Sigmoid colon (tissue), 7 donors: ENCODE measurements around the gene RTRAF. TPM values are rescaled to one million over a fixed set of nuclear protein-coding genes. Genes with fewer than 3 reads are reported as not detected.
A peak's percentile ranks its signal among the peaks of the same experiment; 100 is the strongest.

ENCODE experiments used
- DNase-seq: peaks from one replicate; pipeline ENCODE4 v3.0.0-alpha.2; 2019
- H3K27ac ChIP-seq, 4 donors: fragments of 200-600 bp; sonication (generic); one replicate each; pipeline ENCODE4 v1.5.1; 2016 to 2019; ENCODE audit warnings: mild to moderate bottlenecking in 1 of 4
- H3K27me3 ChIP-seq, 3 donors: fragments of 200-600 bp; sonication (generic); one replicate each; pipeline ENCODE4 v1.5.1; 2019; ENCODE audit warnings: mild to moderate bottlenecking in 1 of 3
- H3K36me3 ChIP-seq, 4 donors: fragments of 200-600 bp; sonication (generic); one replicate each; pipeline ENCODE4 v1.5.1; 2016 to 2019
- H3K4me1 ChIP-seq, 4 donors: fragments of 200-600 bp; sonication (generic); one replicate each; pipeline ENCODE4 v1.5.1; 2017 to 2019
- H3K4me3 ChIP-seq, 4 donors: fragments of 200-600 bp; sonication (generic); one replicate each; pipeline ENCODE4 v1.5.1; 2017 to 2019; ENCODE audit warnings: mild to moderate bottlenecking in 2 of 4, moderate library complexity in 1 of 4
- H3K9me3 ChIP-seq, 4 donors: fragments of 200-600 bp in 3 of 4; sonication (generic) in 3 of 4; one replicate each; pipeline versions ENCODE4 v1.5.1 to v1.6.1; 2013 to 2019
- CTCF ChIP-seq, 4 experiments: fragments of 450-650 bp in 3 of 4; fragments of 200-600 bp in 1 of 4; IDR thresholded peaks; one replicate each; pipeline ENCODE4 v1.5.1; 2016 to 2019; ENCODE audit warnings: antibody characterized with exemption in 4 of 4, mild to moderate bottlenecking in 3 of 4, moderate library complexity in 2 of 4
- EP300 ChIP-seq, 4 donors: sonication (generic); formaldehyde crosslinking; IDR thresholded peaks; one replicate each; pipeline ENCODE4 v1.6.1; 2017; ENCODE audit warnings: antibody characterized with exemption in 4 of 4
- POLR2A ChIP-seq, 2 donors: fragments of 450-650 bp; IDR thresholded peaks; one replicate each; pipeline ENCODE4 v1.6.1; 2016; ENCODE audit warnings: antibody characterized with exemption in 2 of 2, mild to moderate bottlenecking in 2 of 2, moderate library complexity in 2 of 2
- POLR2AphosphoS5 ChIP-seq, 4 donors: sonication (generic); formaldehyde crosslinking; IDR thresholded peaks; one replicate each; pipeline ENCODE4 v1.6.1; 2017; ENCODE audit warnings: antibody characterized with exemption in 4 of 4
- WGBS, 2 donors: extraction: QIAGEN DNeasy Blood & Tissue Kit; methylation state at CpG; one replicate each; pipeline ENCODE4 v1.1.7; 2013; 5-methylcytosine and 5-hydroxymethylcytosine counted together
- intact Hi-C: fragments of 100-400 bp; cut with DNase I; formaldehyde crosslinking; loops from one replicate; pipeline ENCODE4 v1.15.1; 2023
- polyA plus RNA-seq, 3 donors: library from polyadenylated mRNA; stranded (reverse); fragments of 200-250 nt; gene quantifications; one replicate each; pipeline ENCODE4 v1.2.3, GENCODE V29; 2013
- total RNA-seq, 4 donors: library from RNA; depleted of rRNA; stranded (reverse); fragments of >200 nt; gene quantifications; one replicate each; pipeline ENCODE4 v1.1.0, GENCODE V29; 2016
- donor health status: healthy with polysubstance abuse.
- donor health status: Bipolar disorder and iron deficiency.
- donor health status: healthy.

RTRAF gene
- total and polyA plus RNA-seq, 7 donors: 33.5 to 152 (median 76.0) TPM

GRCh38 chr14:52048116-52048515 lies 58.8 kb downstream of the RTRAF start:
- Histone ChIP-seq H3K36me3 (no peaks in the 10 kb centered on the region), H3K9me3 (no peaks in the 10 kb centered on the region), H3K27ac (peak overlapping the region in 3 of 4 donors; percentile 0 to 85 (median 77)), H3K27me3 (no peaks in the 10 kb centered on the region), H3K4me1 (peaks cover 0 to 97% (median 93%) of the 10 kb centered on the region in 4 donors), H3K4me3 (no peak overlapping the region)
- 93 to 95% methylated on average over 10 of the region's 10 CpGs for WGBS, 2 donors
- TF ChIP-seq POLR2AphosphoS5 (IDR thresholded peaks at IDR 0.05) (peak in 1 of 4 donors; percentile 69), POLR2A (IDR thresholded peaks at IDR 0.05) (no peak), EP300 (IDR thresholded peaks at IDR 0.05) (peak in 1 of 4 donors; percentile 64)
- intact Hi-C loops: loop anchor here (5.0 kb wide), 1 partner anchor 79 kb away; no protein-coding TSS in a partner anchor
- no peak for DNase-seq

- 62 to 72% methylated on average over 3 of the region's 3 CpGs for WGBS, 2 donors
- intact Hi-C loops: loop anchor here (5.0 kb wide), 1 partner anchor 79 kb away; no protein-coding TSS in a partner anchor
- H3K4me1 ChIP-seq: peaks cover 0 to 97% (median 93%) of the 10 kb centered on the region in 4 donors
- H3K27ac ChIP-seq: peak overlapping the region; percentile 0 to 85 (median 68)
- TF ChIP-seq POLR2A (IDR thresholded peaks at IDR 0.05) (no peak), CTCF (IDR thresholded peaks at IDR 0.05) (no peak), EP300 (IDR thresholded peaks at IDR 0.05) (no peak), POLR2AphosphoS5 (IDR thresholded peaks at IDR 0.05) (no peak)
- peaks cover 0 to 4% (median 0%) of the 10 kb centered on the region in 4 donors for H3K36me3 ChIP-seq
- no peak overlapping the region for H3K4me3 ChIP-seq
- peak; percentile 75 for DNase-seq
- H3K9me3 ChIP-seq: no peaks in the 10 kb centered on the region
- no peaks in the 10 kb centered on the region for H3K27me3 ChIP-seq
Observed at GRCh38 chr14:52048641-52049204, 59.4 kb downstream of the RTRAF start.

- H3K36me3 ChIP-seq: peaks cover 0 to 9% (median 0%) of the 10 kb centered on the region in 4 donors
- TF ChIP-seq CTCF (IDR thresholded peaks at IDR 0.05): no peak
- TF ChIP-seq POLR2AphosphoS5 (IDR thresholded peaks at IDR 0.05): no peak
- TF ChIP-seq POLR2A (IDR thresholded peaks at IDR 0.05): no peak
- no peak for TF ChIP-seq EP300 (IDR thresholded peaks at IDR 0.05)
- H3K4me1 ChIP-seq: peaks cover 0 to 100% (median 96%) of the 10 kb centered on the region in 4 donors
- intact Hi-C loops: loop anchor here (5.0 kb wide), 1 partner anchor 78 kb away; no protein-coding TSS in a partner anchor
- 88 to 92% methylated on average over 5 of the region's 5 CpGs for WGBS, 2 donors
- no peaks in the 10 kb centered on the region for H3K9me3 ChIP-seq
- no peak for DNase-seq
- H3K4me3 ChIP-seq: no peak overlapping the region
- H3K27ac ChIP-seq: peak overlapping the region in 3 of 4 donors; percentile 58 to 85 (median 77)
- H3K27me3 ChIP-seq: no peaks in the 10 kb centered on the region
Observed at GRCh38 chr14:52049271-52049670, 59.9 kb downstream of the RTRAF start.

GRCh38 chr14:52049721-52050588 lies 60.6 kb downstream of the RTRAF start:
- intact Hi-C loops: loop anchor here (5.0 kb wide), 1 partner anchor 77 kb away; no protein-coding TSS in a partner anchor
- Histone ChIP-seq H3K9me3 (no peaks in the 10 kb centered on the region), H3K36me3 (peaks cover 0 to 9% (median 0%) of the 10 kb centered on the region in 4 donors), H3K4me1 (peaks cover 0 to 100% (median 92%) of the 10 kb centered on the region in 4 donors), H3K27me3 (no peaks in the 10 kb centered on the region), H3K27ac (peak overlapping the region in 3 of 4 donors; percentile 58 to 85 (median 77)), H3K4me3 (no peak overlapping the region)
- TF ChIP-seq POLR2A (IDR thresholded peaks at IDR 0.05) (no peak), POLR2AphosphoS5 (IDR thresholded peaks at IDR 0.05) (no peak), CTCF (IDR thresholded peaks at IDR 0.05) (no peak), EP300 (IDR thresholded peaks at IDR 0.05) (no peak)
- WGBS, 2 donors: 58 to 78% methylated on average over 6 of the region's 6 CpGs
- no peak for DNase-seq

GRCh38 chr14:52051251-52051650 lies 61.9 kb downstream of the RTRAF start:
- Histone ChIP-seq H3K4me1 (peaks cover 0 to 94% (median 80%) of the 10 kb centered on the region in 4 donors), H3K27me3 (no peaks in the 10 kb centered on the region), H3K4me3 (no peak overlapping the region), H3K9me3 (no peaks in the 10 kb centered on the region), H3K36me3 (peaks cover 0 to 9% (median 0%) of the 10 kb centered on the region in 4 donors), H3K27ac (peak overlapping the region; percentile 65 to 85 (median 75))
- TF ChIP-seq POLR2A (IDR thresholded peaks at IDR 0.05) (no peak), EP300 (IDR thresholded peaks at IDR 0.05) (no peak)
- no peak for DNase-seq
- WGBS, 2 donors: 84 to 85% methylated on average over 3 of the region's 3 CpGs
- intact Hi-C loops: no loop called here
